GM21360 (cell line): ENCODE results near the gene TTC17.
"Not testable (repeated sequence)": the region's sequence is repeated elsewhere in the genome, so short reads cannot be mapped to it uniquely, and the experiment has no call there.

Experiments used
- ATAC-seq: cut with Tn5 transposase; IDR thresholded peaks from one replicate; pipeline ENCODE4 v1.9.1; 2021; ENCODE audit warnings: mild to moderate bottlenecking, moderate library complexity; ENCODE audit not compliant: unreplicated experiment

Gene TTC17

DNA sequence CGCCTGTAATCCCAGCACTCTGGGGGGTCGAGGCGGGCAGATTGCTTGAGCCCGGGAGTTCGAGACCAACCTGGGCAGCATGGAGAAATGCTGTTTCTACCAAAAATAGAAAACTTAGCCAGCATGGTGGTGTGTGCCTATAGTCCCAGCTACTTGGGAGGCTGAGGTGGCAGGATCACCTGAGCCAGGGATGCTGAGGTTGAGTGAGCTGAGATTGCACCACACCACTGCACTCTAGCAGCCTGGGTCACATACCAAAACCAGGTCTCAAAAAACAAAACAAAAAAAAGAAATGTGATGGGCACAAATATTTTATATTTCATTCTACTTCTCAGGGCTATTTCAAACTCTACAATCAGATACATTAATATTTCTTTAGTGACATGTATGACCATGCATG lies 25.7 kb downstream of the TTC17 start:
- no peak for ATAC-seq

DNA sequence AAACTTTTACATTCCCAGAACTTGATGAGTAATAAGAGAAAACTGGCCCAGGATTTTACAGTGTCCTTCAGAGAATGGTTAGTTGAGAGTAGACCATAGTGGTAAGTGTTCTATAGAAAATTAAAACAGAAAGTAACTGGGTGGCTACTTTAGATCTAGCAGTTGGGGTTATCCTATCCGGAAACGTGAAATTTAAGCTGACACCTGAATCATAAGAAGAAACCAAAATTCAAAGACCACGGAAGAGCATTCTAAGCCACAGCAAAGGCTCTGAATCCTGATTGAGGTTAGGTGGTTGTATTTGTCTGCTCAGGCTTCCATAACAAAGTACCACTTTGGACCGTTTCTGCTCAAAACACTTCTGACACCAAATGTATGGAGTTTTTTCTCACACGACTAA lies 34.0 kb downstream of the TTC17 start:
- ATAC-seq, result no peak

DNA sequence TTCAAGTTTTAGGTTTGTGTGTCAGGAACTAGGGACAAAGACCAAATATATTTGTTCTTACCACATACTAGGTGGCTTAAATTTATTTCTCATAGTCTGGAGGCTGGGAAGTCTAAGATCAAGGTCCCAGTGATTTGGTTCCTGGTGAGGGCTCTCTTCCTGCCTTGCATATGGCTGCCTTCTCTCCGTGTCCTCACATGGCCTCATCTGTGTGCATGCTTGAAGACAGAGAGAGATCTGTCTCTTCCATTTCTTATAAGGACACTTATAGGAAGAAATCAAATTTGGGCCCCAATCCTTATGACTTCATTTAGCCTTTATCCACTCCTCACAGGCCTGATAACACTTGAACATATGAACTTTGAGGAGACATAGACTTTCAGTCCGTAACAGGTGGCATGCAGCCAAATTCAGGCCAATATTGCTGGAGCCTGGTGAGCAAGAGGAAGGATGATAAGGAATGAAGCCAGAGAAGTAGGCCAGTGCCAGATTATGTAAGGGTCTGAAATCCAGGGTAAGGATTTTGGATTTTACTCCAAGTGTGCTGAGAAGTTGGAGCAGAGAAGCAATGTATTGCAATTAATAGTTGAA lies 35.1 kb downstream of the TTC17 start:
- ATAC-seq, result no peak

DNA sequence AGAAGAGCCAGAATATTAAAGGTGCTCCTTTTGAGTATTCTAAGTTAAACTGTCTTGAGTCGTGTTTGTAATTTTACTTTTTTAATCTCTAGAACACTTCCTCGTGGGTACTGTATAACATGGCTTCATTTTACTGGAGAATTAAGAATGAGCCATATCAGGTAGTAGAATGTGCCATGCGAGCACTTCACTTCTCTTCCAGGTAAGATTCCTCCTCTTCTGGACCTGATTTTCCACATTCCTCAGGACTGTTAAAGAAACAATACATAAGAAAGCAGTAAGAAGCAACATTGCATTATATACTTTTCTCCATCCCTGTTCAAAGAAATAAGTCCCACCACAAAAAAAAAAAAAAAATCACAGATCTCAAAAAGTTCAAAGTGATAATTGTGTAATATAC lies 37.9 kb downstream of the TTC17 start:
- no peak for ATAC-seq

DNA sequence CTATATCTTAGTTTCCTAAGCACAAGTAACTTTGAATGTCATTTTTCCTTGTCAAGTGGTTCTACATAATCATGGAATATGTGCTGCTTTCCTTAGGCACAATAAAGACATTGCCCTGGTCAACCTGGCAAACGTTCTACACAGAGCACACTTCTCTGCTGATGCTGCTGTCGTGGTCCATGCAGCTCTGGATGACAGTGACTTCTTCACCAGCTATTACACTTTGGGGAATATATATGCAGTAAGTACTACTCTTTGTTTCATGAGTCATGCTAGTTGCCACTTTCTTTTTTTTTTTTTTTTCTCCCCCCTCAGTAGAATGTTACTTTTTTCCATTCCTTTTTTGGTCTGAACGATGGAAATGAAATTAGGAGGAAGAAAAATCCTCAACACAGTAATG lies 38.5 kb downstream of the TTC17 start:
- ATAC-seq, result no peak

DNA sequence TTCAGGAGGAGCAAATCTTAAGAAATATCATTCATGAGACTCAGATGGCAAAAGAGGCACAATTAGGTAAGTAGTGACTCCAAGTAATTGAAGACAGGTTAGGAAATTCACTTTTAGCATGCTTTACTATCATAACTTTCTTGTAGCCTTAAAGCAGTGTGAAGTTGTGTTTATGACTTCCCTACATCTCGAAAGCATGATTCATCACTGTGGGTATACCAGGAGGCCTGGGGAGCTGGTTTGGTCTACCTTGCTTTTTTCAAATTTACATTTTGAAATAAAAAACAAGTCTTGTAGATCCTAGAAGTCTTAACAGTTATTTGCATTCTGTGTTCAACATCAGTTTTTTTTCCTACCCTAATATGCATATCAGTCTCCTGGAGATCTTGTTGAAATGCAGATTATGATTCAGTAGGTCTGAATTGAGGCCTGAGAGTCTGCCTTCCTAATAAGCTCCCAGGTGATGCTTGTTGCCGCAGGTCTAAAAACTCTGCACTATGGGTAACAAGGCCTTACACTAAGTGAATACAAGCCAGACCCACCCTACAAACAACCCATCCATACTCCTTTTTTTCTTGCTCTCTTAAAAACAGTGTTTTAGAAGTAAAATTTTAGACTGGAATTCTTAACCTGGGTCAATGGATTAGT lies 41.4 kb downstream of the TTC17 start:
- no peak for ATAC-seq

DNA sequence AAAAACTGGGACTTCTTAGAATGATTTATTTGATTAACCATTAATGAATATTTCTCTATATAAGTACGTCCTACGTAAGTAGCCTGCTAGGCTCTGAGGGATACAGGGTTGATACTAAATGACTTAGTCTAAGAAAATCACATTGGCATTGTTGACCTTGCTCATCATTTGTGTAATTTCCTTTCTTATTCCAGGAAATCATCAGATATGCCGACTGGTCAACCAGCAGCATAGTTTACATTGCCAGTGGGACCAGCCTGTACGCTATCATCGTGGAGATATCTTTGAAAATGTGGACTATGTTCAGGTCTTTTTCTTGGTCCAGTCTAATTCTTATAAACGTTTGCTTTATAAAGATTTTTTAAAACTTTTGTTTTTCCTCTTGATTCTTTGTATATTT lies 42.5 kb downstream of the TTC17 start:
- no peak for ATAC-seq

DNA sequence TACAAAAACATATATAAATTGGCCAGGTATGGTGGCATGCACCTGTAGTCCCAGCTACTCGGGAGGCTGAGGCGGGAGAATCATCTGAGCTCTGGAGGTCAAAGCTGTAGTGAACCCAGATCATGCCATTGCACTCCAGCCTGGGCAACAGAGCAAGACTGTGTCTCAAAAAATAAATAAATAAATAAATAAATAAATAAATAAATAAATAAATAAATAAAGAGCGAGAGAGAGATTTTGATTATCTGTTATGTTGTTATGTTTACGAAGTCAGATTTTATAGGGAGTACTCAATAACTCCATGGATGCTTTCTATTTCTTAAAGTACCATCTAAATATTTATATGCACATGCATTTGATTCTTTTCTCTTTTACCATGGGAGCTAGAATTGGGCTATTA lies 43.1 kb downstream of the TTC17 start:
- ATAC-seq, result not testable (repeated sequence)

DNA sequence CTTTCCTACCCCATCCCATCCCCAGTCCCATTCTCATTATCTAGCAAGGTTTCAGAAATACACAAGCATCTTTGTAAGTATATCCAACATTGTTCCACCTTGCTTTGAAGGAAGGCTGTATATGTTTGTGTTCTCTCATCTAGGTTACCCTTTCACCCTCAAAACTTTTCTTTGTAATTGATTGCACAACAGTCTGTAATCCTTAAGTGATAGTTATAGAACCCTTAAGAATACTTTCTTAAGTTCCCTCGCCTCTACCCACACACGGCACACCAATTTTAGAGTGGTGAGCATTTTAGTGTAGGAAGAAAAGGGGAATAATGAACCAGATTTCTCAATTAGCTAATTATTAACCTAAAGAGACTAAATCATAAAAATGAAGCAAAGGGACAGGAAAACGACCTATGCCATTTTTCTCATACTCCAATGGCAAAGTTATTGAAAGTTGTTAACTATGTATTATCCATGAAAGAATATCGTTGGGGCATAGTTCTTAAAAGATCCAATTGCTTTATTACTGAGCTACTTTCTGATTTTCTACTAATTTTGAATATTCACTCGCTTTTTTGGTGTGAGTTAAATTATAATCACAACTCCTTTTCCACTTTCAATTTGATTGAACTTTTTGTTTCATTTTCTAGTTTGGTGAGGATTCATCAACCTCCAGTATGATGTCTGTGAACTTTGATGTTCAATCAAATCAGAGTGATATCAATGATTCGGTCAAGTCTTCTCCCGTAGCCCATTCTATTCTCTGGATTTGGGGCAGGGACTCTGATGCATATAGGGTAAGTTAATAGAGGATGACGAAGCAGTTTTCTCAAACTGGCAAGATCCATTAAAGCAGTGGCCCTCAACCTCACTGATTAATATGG lies 44.9 kb downstream of the TTC17 start:
- no peak for ATAC-seq

DNA sequence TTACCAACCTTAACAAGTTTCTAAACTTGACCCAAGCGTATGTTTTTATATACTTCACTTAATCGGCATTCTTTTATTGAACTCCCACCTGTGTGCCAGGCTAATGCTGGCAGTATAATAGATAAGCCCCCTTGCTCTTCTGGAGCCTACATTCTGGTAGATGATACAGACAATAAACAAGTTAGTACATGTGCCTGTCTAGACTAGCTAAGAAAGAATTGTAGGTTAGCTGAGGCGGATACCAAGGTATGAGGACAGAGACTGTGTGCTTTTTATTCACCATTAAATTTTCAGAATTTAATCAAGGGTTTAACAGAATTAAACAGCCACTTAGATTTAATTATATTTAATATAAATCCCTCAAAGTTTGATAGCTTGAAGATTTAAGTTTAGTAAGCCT lies 45.7 kb downstream of the TTC17 start:
- ATAC-seq, result no peak

DNA sequence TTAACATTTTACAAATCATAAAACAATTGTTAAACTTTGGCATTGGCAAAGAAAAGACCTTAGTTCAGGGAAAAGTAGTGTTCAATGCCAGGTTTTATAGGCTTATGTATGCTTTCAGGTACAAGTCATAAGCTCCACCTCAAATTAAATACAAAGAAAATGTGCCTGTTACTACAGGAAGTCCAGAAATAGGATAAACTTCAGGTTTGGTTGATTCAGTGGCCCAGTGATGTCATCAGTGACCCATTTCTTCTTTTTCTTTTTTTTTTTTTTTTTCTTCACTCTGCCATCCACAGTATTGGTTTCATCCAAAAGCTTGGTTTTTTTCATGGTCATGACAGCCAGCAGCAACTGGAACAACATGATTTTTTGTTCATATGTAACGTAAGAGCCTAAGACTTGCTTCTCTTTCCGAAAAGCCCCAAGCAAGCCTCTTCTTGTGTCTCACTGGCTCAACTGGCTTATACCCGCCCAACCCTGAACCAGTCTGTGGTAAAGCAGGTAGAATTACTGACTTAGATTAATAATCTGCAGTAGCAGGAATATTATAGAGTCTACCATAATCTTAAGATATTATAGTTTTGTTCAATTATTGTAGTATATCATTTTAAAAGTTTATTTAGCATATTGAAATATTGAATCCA lies 46.2 kb downstream of the TTC17 start:
- no peak for ATAC-seq

DNA sequence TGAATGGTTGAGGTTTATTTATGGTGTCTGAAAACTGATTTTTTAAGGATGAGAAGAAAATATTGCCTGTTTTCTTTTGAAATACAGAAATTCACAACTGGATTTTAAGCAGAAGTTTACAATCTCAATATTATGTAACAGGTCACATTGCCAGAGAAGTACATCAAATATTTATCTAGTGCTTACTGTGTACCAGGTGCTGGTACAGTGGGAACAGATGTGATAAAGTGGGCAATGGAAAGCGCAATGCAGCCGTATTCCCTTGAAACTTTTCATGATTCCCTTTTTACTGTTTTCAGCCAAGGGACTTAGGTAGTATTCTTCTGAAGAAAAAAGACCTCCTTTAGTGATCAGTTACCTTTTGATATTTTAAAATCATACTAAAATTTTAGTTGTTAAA lies 49.6 kb downstream of the TTC17 start:
- no peak for ATAC-seq

DNA sequence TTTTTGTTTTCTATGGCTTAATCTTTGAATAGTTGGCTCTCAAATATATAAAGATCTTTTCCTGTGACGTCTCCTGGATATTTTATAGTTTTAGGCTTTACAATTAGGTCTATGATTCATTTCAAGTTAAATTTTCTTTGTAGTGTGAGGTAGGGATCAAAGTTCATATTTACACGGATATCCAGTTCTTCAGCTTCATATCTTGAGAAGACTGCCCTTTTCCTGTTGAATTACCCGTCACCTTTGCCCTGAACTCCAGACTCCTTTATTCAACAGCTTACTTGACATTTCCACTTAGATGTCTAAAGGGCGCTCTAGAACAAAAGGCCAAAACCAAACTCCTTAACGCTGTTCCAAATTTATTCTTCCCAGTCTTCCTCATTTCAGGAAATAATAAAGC lies 51.7 kb downstream of the TTC17 start:
- ATAC-seq, result no peak

DNA sequence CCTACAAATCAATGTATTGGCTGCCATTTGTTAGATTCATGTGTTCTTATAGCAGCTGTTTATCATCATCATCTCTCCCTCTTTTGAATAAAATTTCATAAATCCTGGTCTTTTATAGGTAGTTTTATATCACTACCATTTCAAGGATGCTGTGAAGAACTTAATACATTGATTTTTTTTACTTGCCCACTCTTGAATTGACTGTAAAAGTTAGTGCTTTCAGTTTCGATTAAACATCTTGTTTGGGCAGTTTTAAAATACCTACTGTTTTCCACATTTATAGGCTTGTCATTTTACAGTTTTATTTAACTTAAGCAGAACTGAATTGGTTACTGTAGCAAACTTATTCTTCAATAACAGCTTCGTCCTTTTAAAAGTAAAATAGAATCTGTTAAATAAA lies 59.5 kb downstream of the TTC17 start:
- ATAC-seq, result no peak

DNA sequence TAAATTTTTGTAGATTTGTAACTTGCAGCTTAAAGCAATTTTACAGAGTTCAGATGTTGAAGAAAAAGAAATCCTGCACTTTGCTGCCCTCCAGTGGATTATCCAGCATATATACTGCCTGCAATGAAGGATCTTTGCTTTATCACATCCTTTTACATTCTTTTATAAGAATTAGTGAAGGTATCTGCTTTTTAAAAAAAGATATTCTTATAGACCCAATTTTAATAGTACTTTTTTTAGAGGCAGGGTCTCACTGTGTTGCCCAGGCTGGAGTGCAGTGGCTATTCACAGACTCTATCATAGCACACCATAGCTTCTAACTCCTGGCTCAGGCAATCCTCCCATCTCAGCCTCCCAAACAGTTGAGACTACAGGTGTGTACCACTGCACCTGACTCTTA lies 60.7 kb downstream of the TTC17 start:
- no peak for ATAC-seq

DNA sequence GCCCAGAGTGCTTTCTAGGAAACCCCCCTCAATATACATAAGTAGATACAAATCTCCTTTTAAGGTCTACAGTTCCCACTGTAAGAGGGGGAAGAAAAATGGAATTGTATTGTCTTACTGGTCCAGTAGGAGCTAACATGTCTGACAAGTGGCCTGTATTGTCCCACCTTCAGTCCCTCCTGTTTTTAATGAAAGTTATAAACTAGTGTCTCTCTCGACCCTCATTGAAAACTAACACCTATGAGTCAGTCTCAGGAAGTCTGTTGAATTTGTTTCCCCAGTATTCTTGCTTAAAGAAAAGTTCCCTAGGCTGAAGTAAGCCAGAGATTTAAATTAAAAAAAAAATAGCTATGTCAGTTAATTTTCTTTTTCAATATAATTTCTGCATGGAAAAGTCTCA lies 69.3 kb downstream of the TTC17 start:
- no peak for ATAC-seq

DNA sequence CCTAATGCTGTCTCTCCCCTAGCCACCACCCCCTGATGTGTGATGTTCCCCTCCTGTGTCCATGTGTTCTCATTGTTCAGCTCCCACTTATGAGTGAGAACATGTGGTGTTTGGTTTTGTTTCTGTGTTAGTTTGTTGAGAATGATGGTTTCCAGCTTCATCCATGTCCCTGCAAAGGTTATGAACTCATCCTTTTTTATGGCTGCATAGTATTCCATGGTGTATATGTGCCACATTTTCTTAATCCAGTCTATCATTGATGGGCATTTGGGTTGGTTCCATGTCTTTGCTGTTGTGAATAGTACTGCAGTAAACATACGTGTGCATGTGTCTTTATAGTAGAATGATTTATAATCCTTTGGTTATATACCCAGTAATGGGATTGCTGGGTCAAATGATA lies 72.2 kb downstream of the TTC17 start:
- ATAC-seq, result not testable (repeated sequence)

DNA sequence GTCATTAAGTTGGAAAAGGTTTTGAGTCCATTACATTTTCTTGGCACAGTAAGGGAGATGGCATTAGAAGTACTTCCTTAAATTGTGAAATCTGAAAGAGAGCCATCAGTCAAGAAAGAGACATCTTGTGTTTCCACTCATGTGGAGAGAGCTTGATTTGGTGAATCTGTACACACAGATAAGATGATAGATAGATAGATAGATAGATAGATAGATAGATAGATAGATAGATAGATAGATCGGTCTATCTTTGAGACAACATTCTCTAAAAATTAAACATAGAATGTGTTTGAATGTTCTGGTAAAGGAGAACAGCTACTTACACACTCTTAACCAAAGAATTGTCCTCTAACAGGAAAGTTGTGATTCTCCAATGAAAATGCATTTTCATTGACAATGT lies 76.2 kb downstream of the TTC17 start:
- no peak for ATAC-seq

DNA sequence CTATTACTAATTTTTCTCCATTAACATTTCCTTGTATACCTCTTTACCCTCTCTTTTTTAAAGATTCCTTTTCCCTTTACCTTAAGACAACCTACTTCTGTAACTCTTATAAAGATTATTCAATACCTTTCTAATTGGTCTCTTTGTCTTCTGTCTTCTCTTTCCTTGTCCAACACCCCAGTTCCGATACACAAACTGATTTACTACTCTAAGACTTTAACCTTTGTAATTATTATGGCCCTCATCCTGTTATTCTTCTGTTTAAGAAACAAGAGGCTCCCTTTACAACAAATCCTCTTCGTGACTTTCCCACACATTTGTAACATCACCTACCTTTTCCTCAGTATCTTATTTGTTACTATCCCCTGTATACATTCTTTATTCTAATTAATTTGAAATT lies 81.8 kb downstream of the TTC17 start:
- ATAC-seq, result no peak

DNA sequence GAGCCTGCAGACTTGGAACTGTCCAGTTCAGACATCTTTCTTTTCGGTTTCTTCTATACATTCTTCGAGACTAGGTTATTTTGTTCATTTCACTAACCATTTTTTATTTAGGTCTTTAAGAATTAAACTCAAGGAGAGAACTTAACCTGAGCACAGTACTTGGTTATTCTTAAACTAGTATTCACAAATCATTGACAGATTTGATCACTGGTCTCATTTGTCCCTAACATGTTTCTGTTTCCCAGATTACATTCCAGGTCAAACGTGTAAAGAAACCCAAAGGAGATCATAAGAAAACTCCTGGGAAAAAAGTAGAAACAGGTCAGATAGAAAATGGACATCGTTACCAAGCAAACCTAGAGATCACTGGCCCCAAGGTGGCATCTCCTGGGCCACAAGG lies 85.1 kb downstream of the TTC17 start:
- ATAC-seq, result no peak

DNA sequence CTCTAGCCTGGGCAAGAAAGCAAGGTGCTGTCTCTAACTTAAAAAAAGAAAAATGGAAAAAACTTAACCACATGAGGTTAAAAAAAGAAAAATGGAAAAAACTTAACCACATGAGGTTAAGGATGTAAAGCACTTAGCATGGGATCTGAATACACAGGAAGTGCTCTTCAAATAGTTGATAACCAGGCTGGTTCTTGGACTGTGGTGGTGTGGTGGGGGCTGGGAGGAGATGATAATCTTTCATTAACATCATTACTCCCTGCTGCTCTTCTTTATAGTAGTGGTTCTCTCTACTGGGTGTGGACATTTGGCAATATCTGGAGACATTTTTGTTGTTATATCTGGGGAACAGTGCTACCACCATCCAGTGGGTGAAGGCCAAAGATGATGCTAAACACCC lies 88.4 kb downstream of the TTC17 start:
- no peak for ATAC-seq

DNA sequence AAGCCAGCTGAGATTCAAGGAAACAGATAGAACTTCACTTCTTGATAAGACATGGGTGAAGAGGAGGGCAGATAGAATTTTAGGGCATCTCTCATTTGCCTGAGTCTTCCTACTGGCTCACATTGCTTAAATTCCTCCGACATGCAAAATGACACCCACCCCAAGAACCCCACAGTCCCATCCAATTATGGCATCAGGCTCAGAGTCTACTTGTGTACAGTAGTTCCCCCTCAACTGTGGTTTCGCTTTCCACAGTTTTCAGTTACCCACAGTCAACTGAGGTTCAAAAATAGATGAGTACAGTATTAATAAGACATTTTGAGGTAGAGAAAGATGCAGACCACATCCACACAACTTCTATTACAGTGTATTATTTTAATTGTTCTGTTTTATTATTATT lies 99.8 kb downstream of the TTC17 start:
- ATAC-seq, result no peak
